GM23248 (cell line): Measurements from ENCODE around the gene FUS.

Experiments
- EZH2 ChIP-seq: fragments of 200-600 bp; sonication (generic); IDR thresholded peaks from 2 replicates; pipeline ENCODE4 v1.6.1; 2018; ENCODE audit warnings: antibody characterized with exemption, mild to moderate bottlenecking; ENCODE audit not compliant: insufficient read depth, poor library complexity, severe bottlenecking
- EZH2phosphoT487 ChIP-seq: fragments of 200-600 bp; sonication (generic); IDR thresholded peaks from 2 replicates; pipeline ENCODE4 v1.6.1; 2018; ENCODE audit warnings: antibody characterized with exemption, moderate library complexity, mild to moderate bottlenecking, low read depth; ENCODE audit not compliant: insufficient read depth

GRCh38 chr16:31131416-31131815 lies 48.5 kb upstream of the FUS start:
- TF ChIP-seq EZH2 (no peak), EZH2phosphoT487 (no peak)
